IMR-90 (cell line): ENCODE results near the gene EIF1B.

Source experiments
- RCOR1 ChIP-seq: IDR thresholded peaks from 2 replicates; pipeline ENCODE4 v1.6.1; 2012; ENCODE audit warnings: mild to moderate bottlenecking, low read length, improper control_type of control experiment; ENCODE audit not compliant: insufficient replicate concordance
- TF ChIP-seq, protein P1 (sequence below): conservative IDR thresholded peaks from 2 replicates; pipeline ENCODE4 v1.5.1; 2012; ENCODE audit warnings: mild to moderate bottlenecking, low read depth, low read length, improper control_type of control experiment
- TF ChIP-seq, protein P2 (sequence below): fragments of 150-350 bp; IDR thresholded peaks from 2 replicates; pipeline ENCODE4 v1.6.1; 2017; ENCODE audit warnings: mild to moderate bottlenecking, antibody characterized with exemption, low read length, low read depth

DNA sequence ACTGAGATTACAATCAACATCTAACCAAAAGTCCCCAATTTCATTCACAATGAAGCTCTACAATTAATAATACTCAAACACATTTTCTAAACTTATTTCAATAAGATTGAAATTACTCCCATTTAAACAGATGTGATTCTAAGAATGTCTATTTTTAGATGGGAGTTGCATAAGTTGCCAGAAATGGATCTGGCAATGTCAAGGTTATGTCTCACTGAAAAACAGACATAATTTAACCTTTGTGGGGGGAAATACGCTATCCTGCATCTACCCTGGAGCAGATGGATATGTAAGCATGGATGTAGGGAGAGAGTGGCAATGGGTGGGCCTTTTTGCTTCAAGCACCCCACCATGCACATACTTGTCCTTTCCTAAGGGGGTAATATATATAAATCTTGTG lies 6.7 kb upstream of the EIF1B start:
- TF ChIP-seq, protein P1, sequence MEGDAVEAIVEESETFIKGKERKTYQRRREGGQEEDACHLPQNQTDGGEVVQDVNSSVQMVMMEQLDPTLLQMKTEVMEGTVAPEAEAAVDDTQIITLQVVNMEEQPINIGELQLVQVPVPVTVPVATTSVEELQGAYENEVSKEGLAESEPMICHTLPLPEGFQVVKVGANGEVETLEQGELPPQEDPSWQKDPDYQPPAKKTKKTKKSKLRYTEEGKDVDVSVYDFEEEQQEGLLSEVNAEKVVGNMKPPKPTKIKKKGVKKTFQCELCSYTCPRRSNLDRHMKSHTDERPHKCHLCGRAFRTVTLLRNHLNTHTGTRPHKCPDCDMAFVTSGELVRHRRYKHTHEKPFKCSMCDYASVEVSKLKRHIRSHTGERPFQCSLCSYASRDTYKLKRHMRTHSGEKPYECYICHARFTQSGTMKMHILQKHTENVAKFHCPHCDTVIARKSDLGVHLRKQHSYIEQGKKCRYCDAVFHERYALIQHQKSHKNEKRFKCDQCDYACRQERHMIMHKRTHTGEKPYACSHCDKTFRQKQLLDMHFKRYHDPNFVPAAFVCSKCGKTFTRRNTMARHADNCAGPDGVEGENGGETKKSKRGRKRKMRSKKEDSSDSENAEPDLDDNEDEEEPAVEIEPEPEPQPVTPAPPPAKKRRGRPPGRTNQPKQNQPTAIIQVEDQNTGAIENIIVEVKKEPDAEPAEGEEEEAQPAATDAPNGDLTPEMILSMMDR = no peak
- TF ChIP-seq, protein P2, sequence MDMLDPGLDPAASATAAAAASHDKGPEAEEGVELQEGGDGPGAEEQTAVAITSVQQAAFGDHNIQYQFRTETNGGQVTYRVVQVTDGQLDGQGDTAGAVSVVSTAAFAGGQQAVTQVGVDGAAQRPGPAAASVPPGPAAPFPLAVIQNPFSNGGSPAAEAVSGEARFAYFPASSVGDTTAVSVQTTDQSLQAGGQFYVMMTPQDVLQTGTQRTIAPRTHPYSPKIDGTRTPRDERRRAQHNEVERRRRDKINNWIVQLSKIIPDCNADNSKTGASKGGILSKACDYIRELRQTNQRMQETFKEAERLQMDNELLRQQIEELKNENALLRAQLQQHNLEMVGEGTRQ = no peak
- TF ChIP-seq RCOR1 = no peak
